NCI-H1092 (cell line): ENCODE results near the gene TBK1.

Experiments used
- DNase-seq: peaks from one replicate; lab custom pipeline; 2025; lab: John Stamatoyannopoulos, UW

TBK1 gene

DNA sequence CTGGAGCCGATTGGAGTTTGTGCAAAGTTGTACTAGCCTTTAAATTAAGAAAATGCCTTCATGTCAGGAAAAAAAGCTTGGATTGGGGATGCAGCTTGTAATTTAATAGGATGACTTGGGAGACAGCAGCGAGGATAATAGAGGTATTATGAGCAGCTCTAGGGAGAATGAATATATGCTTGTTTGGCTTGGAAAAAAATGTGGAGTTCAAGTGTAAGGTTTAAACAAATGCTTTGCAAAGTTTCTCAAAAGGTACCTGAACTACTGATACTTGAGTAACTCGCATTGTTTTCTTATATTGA is 93.1 kb downstream of the TBK1 start:
- DNase-seq = no peak

DNA sequence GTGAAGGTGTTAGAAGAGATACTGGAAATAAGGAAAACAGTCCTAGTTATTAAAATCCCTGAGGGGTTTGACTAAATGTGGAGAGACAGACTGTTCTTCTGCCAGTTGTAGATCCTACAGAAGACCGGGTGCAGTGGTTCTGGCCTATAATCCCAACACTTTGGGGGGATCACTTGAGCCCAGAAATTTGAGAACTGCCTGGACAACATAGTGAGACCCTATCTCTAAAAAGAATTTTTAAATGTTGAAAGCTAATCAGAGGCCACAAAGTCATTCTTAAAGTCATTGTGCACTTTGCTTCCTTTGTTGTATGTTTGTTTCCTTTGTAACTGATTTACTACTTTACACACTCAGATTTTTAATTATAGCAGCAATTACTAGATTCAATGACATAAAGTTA is 97.2 kb downstream of the TBK1 start:
- DNase-seq = no peak

DNA sequence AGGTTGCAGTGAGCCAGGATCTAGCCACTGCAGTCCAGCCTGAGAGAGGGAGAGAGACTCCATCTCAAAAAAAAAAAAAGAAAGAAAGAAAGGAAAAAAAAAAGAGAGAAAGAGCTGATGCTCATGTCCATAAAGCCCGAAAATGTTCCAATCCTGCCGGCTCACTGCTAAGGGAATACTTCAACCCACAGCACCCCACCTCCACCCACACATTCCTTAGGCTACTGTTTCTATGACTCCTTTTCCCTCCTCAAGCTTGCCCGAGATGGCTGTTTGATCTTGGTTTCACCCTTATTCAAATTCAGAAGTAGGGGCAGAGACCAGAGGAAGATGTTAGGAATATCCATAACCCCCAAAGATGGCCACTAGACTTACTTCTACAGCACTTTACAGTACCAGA is 98.8 kb downstream of the TBK1 start:
- DNase-seq = no peak

DNA sequence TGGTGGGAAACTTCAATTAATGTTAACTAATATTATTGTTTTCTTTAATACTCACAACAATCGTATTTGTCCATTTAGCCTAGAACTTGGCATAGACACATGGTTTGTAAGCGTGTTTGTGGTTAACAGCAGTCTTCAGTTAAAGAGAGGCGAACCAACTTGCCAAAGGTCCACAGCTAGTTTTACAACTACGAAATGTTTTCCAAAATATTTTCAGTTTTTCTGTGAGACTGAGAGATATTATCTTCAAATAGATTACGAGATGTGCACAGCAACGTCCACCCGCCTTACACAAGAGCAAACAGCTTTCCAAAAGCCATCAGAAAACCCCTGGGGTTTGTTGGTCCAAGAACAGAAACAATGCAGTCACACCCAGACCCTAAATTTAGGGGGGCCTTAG is 99.8 kb downstream of the TBK1 start:
- no peak for DNase-seq
